Measurements from ENCODE around the gene BANF1. TPM values are rescaled to one million over a fixed set of nuclear protein-coding genes. Genes with fewer than 3 reads are reported as not detected.
"Not testable (repeated sequence)": the region's sequence is repeated elsewhere in the genome, so short reads cannot be mapped to it uniquely, and the experiment has no call there.

Gene BANF1
- total RNA-seq, 4 donors from 2014 or later, result 66.9 to 86.7 (median 78.3) TPM

- H3K27ac ChIP-seq, result peak overlapping the region in 2 of 3 donors; percentile 43 to 79
- 54 to 62% methylated on average over 6 to 10 of the region's 10 CpGs for WGBS, 2 donors
- DNase-seq, result peak; percentile 77
- TF ChIP-seq POLR2A (IDR thresholded peaks at IDR 0.05), result no peak
- TF ChIP-seq CTCF (IDR thresholded peaks at IDR 0.05), result no peak
- no peaks in the 10 kb centered on the region for H3K27me3 ChIP-seq
- no peak overlapping the region for H3K4me3 ChIP-seq (replicated peaks in 1 of 3)
- H3K9me3 ChIP-seq, result no peaks in the 10 kb centered on the region
- H3K4me1 ChIP-seq, result peaks cover 12 to 38% of the 10 kb centered on the region in 2 donors
- peaks cover 7 to 12% of the 10 kb centered on the region in 2 donors for H3K36me3 ChIP-seq
- intact Hi-C loops (cut with DNase I), result loop anchor here (5.0 kb wide), 1 partner anchor 51 kb away; no protein-coding TSS in a partner anchor
Measured at GRCh38 chr11:66008468-66009101, 6.3 kb downstream of the BANF1 start.

- DNase-seq; H3K9me3 ChIP-seq; intact Hi-C loops (cut with DNase I); H3K4me3 ChIP-seq (replicated peaks in 1 of 3); H3K36me3 ChIP-seq; H3K27me3 ChIP-seq: not testable (repeated sequence)
- 84 to 87% methylated on average over 4 of the region's 4 CpGs for WGBS, 2 donors
- peaks cover 12 to 39% of the 10 kb centered on the region in 2 donors for H3K4me1 ChIP-seq
- peak overlapping the region in 1 of 3 donors; percentile 79 for H3K27ac ChIP-seq
Measured at GRCh38 chr11:66010036-66010435, 7.7 kb downstream of the BANF1 start.

GRCh38 chr11:66011239-66011784, 9.0 kb downstream of the BANF1 start:
- Histone ChIP-seq H3K4me1 (peaks cover 12 to 39% of the 10 kb centered on the region in 2 donors), H3K9me3 (no peaks in the 10 kb centered on the region), H3K36me3 (no peaks in the 10 kb centered on the region), H3K4me3 (replicated peaks in 1 of 3) (no peak overlapping the region), H3K27me3 (no peaks in the 10 kb centered on the region), H3K27ac (peak overlapping the region; percentile 91 to 94 (median 93))
- DNase-seq, result peak; percentile 98
- intact Hi-C loops (cut with DNase I), result no loop called here
- WGBS, 2 donors, result 22 to 26% methylated on average over 10 to 12 of the region's 14 CpGs
- TF ChIP-seq CTCF (IDR thresholded peaks at IDR 0.05) (peak in 1 of 6 experiments; percentile 9), POLR2A (IDR thresholded peaks at IDR 0.05) (peak in 1 of 2 donors; percentile 58)

- no peak for TF ChIP-seq CTCF (IDR thresholded peaks at IDR 0.05)
- no peak for TF ChIP-seq POLR2A (IDR thresholded peaks at IDR 0.05)
- no peaks in the 10 kb centered on the region for H3K27me3 ChIP-seq
- H3K27ac ChIP-seq, result peak within 1 kb of the TSS; percentile 91 to 94 (median 93)
- intact Hi-C loops (cut with DNase I), result no loop called here
- peaks cover 12 to 39% of the 10 kb centered on the region in 2 donors for H3K4me1 ChIP-seq
- H3K36me3 ChIP-seq, result no peaks in the 10 kb centered on the region
- no peaks in the 10 kb centered on the region for H3K9me3 ChIP-seq
- peak; percentile 55 to 57 for DNase-seq
- H3K4me3 ChIP-seq (replicated peaks in 1 of 3), result no peak within 1 kb of the TSS
- WGBS, 2 donors, result 15 to 32% methylated on average over 10 to 16 of the region's 61 CpGs
Measured at GRCh38 chr11:66011785-66012303, 9.5 kb downstream of the BANF1 start, which contains the start of gene CST6. Gene CST6 (plus strand): TSS chr11:66012008. CDS start chr11:66012045, 37 bp downstream.

GRCh38 chr11:66012371-66012945, 10.2 kb downstream of the BANF1 start:
- H3K4me1 ChIP-seq, result peaks cover 12 to 39% of the 10 kb centered on the region in 2 donors
- H3K27me3 ChIP-seq, result no peaks in the 10 kb centered on the region
- H3K4me3 ChIP-seq (replicated peaks in 1 of 3), result no peak overlapping the region
- DNase-seq, result no peak
- H3K27ac ChIP-seq, result peak overlapping the region; percentile 91 to 94 (median 93)
- TF ChIP-seq CTCF (IDR thresholded peaks at IDR 0.05), result no peak
- TF ChIP-seq POLR2A (IDR thresholded peaks at IDR 0.05), result no peak
- no peaks in the 10 kb centered on the region for H3K36me3 ChIP-seq
- H3K9me3 ChIP-seq, result no peaks in the 10 kb centered on the region
- intact Hi-C loops (cut with DNase I), result no loop called here
- WGBS, 2 donors, result 53 to 55% methylated on average over 12 of the region's 12 CpGs
